Measurements from ENCODE around the gene ZGPAT. TPM values are rescaled to one million over a fixed set of nuclear protein-coding genes. Genes with fewer than 3 reads are reported as not detected.

Gene ZGPAT
- total RNA-seq, 1 donor from 2014 or later: 25.5 TPM

DNA sequence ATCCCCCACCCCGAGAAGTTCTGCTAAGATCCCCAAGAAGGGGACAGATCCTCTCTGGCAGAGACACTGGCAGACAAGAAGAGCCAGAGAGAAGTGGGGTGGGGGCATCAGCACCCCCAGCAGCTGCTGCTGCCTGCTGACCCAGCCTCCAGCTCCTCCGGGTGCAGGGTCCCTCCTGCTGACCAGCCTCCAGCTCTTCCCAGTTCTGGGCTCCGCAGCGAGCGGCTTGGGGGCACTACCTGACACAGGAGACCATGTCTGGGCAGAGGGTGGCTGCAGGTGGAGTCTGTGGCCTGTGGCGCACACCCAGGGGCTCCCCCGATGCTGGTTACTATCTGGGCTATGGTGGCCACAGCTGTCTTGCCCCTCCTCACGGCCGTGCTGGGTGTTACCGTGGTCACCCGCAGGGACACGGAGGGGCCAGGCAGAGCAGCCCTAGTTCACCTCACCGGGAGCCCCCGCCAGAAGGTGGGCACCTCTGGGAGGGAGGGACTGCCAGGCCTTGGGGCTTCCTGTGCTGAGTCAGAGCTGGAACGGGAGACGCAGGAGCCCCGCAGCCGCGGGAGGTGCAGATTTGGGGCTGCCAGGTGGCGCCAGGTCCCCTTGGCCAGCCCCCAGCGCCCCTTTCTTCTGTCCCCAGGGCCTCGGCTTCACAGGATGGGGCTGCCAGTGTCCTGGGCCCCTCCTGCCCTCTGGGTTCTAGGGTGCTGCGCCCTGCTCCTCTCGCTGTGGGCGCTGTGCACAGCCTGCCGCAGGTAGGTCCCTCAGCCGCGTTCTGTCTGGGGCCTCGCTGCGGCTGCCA lies 29.3 kb downstream of the ZGPAT start:
- Histone ChIP-seq H3K4me3 (ENCODE audit: low read depth, low read length) (no peak overlapping the region), H3K36me3 (ENCODE audit: control insufficient read depth, insufficient read depth, low read length) (peaks cover 15% of the 10 kb centered on the region), H3K27me3 (ENCODE audit: control insufficient read depth, insufficient read depth, low read length) (no peaks in the 10 kb centered on the region)
- TF ChIP-seq, protein P1, sequence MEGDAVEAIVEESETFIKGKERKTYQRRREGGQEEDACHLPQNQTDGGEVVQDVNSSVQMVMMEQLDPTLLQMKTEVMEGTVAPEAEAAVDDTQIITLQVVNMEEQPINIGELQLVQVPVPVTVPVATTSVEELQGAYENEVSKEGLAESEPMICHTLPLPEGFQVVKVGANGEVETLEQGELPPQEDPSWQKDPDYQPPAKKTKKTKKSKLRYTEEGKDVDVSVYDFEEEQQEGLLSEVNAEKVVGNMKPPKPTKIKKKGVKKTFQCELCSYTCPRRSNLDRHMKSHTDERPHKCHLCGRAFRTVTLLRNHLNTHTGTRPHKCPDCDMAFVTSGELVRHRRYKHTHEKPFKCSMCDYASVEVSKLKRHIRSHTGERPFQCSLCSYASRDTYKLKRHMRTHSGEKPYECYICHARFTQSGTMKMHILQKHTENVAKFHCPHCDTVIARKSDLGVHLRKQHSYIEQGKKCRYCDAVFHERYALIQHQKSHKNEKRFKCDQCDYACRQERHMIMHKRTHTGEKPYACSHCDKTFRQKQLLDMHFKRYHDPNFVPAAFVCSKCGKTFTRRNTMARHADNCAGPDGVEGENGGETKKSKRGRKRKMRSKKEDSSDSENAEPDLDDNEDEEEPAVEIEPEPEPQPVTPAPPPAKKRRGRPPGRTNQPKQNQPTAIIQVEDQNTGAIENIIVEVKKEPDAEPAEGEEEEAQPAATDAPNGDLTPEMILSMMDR (IDR thresholded peaks at IDR 0.05; ENCODE audit: insufficient read depth, low read length, severe bottlenecking): no peak
- no peak for DNase-seq (ENCODE audit: low read depth)
- no peak for FAIRE-seq

GRCh38 chr20:63737695-63737944 lies 29.8 kb downstream of the ZGPAT start:
- no peak for FAIRE-seq
- Histone ChIP-seq H3K27me3 (ENCODE audit: control insufficient read depth, insufficient read depth, low read length) (no peaks in the 10 kb centered on the region), H3K36me3 (ENCODE audit: control insufficient read depth, insufficient read depth, low read length) (peaks cover 19% of the 10 kb centered on the region), H3K4me3 (ENCODE audit: low read depth, low read length) (peak overlapping the region; percentile 23)
- TF ChIP-seq, protein P1 (IDR thresholded peaks at IDR 0.05; ENCODE audit: insufficient read depth, low read length, severe bottlenecking): no peak
- DNase-seq (ENCODE audit: low read depth): no peak

DNA sequence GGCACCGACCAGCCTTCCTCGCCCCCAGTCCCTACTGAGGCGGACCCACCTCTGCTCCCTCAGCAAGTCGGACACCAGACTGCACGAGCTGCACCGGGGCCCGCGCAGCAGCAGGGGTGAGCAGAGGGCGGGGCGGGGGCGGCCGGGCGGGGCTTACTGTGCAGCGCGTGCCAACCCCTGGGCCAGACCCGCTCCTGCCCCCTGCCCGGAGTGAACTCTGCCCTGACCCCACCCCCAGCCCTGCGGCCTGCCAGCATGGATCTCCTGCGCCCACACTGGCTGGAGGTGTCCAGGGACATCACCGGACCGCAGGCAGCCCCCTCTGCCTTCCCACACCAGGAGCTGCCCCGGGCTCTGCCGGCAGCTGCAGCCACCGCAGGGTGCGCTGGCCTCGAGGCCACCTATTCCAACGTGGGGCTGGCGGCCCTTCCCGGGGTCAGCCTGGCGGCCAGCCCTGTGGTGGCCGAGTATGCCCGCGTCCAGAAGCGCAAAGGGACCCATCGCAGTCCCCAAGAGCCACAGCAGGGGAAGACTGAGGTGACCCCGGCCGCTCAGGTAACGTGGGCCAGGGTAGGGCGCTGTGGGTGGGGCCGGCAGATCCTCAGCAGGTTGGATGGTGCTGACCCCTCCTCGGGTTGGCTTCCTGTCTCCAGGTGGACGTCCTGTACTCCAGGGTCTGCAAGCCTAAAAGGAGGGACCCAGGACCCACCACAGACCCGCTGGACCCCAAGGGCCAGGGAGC lies 30.3 kb downstream of the ZGPAT start:
- TF ChIP-seq, protein P1 (IDR thresholded peaks at IDR 0.05; ENCODE audit: insufficient read depth, low read length, severe bottlenecking): no peak
- H3K27me3 ChIP-seq (ENCODE audit: control insufficient read depth, insufficient read depth, low read length): no peaks in the 10 kb centered on the region
- peak overlapping the region; percentile 23 for H3K4me3 ChIP-seq (ENCODE audit: low read depth, low read length)
- H3K36me3 ChIP-seq (ENCODE audit: control insufficient read depth, insufficient read depth, low read length): peaks cover 22% of the 10 kb centered on the region
- no peak for FAIRE-seq
- no peak for DNase-seq (ENCODE audit: low read depth)

GRCh38 chr20:63738687-63739129 lies 30.9 kb downstream of the ZGPAT start:
- peak overlapping the region; percentile 29 for H3K4me3 ChIP-seq (ENCODE audit: low read depth, low read length)
- TF ChIP-seq, protein P1 (IDR thresholded peaks at IDR 0.05; ENCODE audit: insufficient read depth, low read length, severe bottlenecking): no peak
- DNase-seq (ENCODE audit: low read depth): no peak
- FAIRE-seq: no peak
- H3K27me3 ChIP-seq (ENCODE audit: control insufficient read depth, insufficient read depth, low read length): no peaks in the 10 kb centered on the region
- H3K36me3 ChIP-seq (ENCODE audit: control insufficient read depth, insufficient read depth, low read length): peaks cover 25% of the 10 kb centered on the region

DNA sequence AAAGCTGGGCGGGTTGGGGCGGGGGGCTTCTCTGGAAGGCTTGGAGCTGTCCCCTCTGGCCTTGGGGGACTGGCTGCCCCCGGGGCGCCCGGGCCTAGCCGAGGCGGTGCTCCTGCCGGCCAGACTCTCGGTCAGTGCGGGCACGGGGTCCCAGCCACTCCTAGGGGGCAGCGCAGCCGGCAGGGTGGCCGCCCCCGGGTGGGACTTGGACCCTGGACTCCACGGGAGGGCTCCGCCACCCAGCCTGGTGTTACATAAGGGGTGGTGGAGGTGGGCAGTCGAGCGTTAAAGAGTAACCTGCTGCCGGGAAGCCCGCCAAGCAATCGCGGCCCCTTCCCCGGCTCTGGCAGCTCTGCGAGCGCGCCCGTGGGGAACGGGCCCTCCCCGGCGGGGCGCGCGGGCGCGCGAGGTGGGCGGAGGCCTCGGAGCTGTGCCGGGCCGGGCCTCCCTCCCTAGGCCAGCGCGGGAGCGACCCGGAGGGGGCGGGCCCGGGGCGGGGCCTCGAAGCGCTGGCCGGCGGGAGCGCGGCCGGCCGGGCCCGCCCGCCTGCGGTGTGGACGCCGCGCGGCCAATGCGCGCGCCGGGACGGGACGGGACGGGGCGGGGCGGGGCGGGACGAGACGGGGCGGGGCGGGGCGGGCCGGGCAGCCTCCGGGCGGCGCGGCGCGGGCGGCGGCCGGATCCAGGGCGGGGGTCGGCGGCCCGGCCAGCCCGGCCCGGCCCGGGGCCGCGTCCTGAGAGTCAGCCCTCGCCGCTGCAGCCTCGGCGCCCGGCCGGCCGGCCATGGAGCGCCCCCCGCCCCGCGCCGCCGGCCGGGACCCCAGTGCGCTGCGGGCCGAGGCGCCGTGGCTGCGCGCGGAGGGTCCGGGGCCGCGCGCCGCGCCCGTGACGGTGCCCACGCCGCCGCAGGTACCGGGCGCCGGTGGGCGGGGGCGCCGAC lies 31.6 kb downstream of the ZGPAT start, which contains the start of gene SLC2A4RG:
TSS of gene SLC2A4RG (plus strand) at position 647 of the 940 bp plus-strand sequence. CDS start at position 784, 137 bp downstream.
- peak; percentile 39 for DNase-seq (ENCODE audit: low read depth)
- peaks cover 21% of the 10 kb centered on the region for H3K36me3 ChIP-seq (ENCODE audit: control insufficient read depth, insufficient read depth, low read length)
- no peak for FAIRE-seq
- peak within 1 kb of the TSS; percentile 67 for H3K4me3 ChIP-seq (ENCODE audit: low read depth, low read length)
- TF ChIP-seq, protein P1 (IDR thresholded peaks at IDR 0.05; ENCODE audit: insufficient read depth, low read length, severe bottlenecking): no peak
- H3K27me3 ChIP-seq (ENCODE audit: control insufficient read depth, insufficient read depth, low read length): no peaks in the 10 kb centered on the region
